Type B pancreatic cell (in vitro differentiated cells): ENCODE data around the gene NUP93. TPM values are rescaled to one million over a fixed set of nuclear protein-coding genes. Genes with fewer than 3 reads are reported as not detected.

Experiments
- DNase-seq: peaks from one replicate; pipeline ENCODE4 v3.0.0; 2021; ENCODE audit warnings: mixed read lengths; ENCODE audit not compliant: unreplicated experiment; ENCODE audit errors: extremely low spot score
- H3K27ac Mint-ChIP-seq: 2 replicates; pipeline ENCODE4 v1.8.0; 2021; ENCODE audit warnings: mild to moderate bottlenecking, mixed read lengths
- H3K27me3 Mint-ChIP-seq: 2 replicates; pipeline ENCODE4 v1.8.0; 2021; ENCODE audit warnings: mixed read lengths
- H3K36me3 Mint-ChIP-seq: 2 replicates; pipeline ENCODE4 v1.8.0; 2021; ENCODE audit warnings: mixed read lengths
- H3K4me1 Mint-ChIP-seq: one replicate; pipeline ENCODE4 v1.8.0; 2021; ENCODE audit warnings: mixed read lengths; ENCODE audit not compliant: unreplicated experiment
- H3K4me3 Mint-ChIP-seq: 2 replicates; pipeline ENCODE4 v1.8.0; 2021; ENCODE audit warnings: mild to moderate bottlenecking, mixed read lengths
- H3K9me3 Mint-ChIP-seq: 2 replicates; pipeline ENCODE4 v1.8.0; 2021; ENCODE audit warnings: mixed read lengths
- CTCF ChIP-seq: fragments of 200-600 bp; sonication (generic); conservative IDR thresholded peaks from 2 replicates; pipeline ENCODE4 v1.5.0; 2021; ENCODE audit warnings: antibody characterized with exemption, mild to moderate bottlenecking
- total RNA-seq: library from RNA; stranded (reverse); gene quantifications from 2 replicates; pipeline ENCODE4 v1.2.1, GENCODE V29; 2021; ENCODE audit warnings: low replicate concordance

NUP93 gene
- total RNA-seq, 1 donor from 2014 or later: 101 TPM

DNA sequence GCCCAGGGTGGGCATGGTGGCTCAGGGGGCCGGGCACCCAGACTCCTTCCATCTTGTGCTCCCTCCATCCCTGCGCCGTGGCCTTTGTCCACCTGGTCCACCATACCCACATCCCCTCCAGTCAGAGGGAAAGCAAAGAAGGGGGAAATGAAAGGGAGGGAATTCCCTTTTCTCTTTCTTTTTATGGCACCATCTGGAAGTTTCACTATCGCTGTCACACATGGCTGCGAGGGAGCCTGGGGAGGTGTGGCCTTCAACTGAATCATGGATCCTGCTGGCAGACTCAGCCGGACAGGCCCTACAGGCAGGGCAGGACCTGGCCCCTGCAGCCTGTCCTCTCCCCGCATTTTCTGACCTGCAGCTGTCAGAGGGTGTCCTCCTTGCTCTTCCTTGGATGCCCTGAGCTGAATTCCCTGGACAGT lies 141.3 kb downstream of the NUP93 start:
- Mint-ChIP-seq H3K36me3 (no peaks in the 10 kb centered on the region), H3K27ac (no peak overlapping the region), H3K27me3 (no peaks in the 10 kb centered on the region), H3K4me1 (peaks cover 13% of the 10 kb centered on the region), H3K9me3 (no peaks in the 10 kb centered on the region), H3K4me3 (no peak overlapping the region)
- DNase-seq: no peak
- no peak for TF ChIP-seq CTCF

- Mint-ChIP-seq H3K9me3 (no peaks in the 10 kb centered on the region), H3K27ac (no peak overlapping the region), H3K36me3 (no peaks in the 10 kb centered on the region), H3K4me3 (no peak overlapping the region), H3K4me1 (peaks cover 6% of the 10 kb centered on the region), H3K27me3 (no peaks in the 10 kb centered on the region)
- TF ChIP-seq CTCF: no peak
- DNase-seq: no peak
Measured at GRCh38 chr16:56872863-56873391, 143.0 kb downstream of the NUP93 start.

GRCh38 chr16:56874800-56875199 lies 144.9 kb downstream of the NUP93 start:
- no peak overlapping the region for H3K4me3 Mint-ChIP-seq
- no peaks in the 10 kb centered on the region for H3K36me3 Mint-ChIP-seq
- no peaks in the 10 kb centered on the region for H3K9me3 Mint-ChIP-seq
- no peak for TF ChIP-seq CTCF
- DNase-seq: no peak
- peaks cover 6% of the 10 kb centered on the region for H3K4me1 Mint-ChIP-seq
- no peak overlapping the region for H3K27ac Mint-ChIP-seq
- no peaks in the 10 kb centered on the region for H3K27me3 Mint-ChIP-seq

GRCh38 chr16:56876048-56876447 lies 146.1 kb downstream of the NUP93 start:
- peaks cover 6% of the 10 kb centered on the region for H3K4me1 Mint-ChIP-seq
- no peak for DNase-seq
- no peaks in the 10 kb centered on the region for H3K27me3 Mint-ChIP-seq
- H3K27ac Mint-ChIP-seq: no peak overlapping the region
- H3K4me3 Mint-ChIP-seq: no peak overlapping the region
- H3K9me3 Mint-ChIP-seq: no peaks in the 10 kb centered on the region
- H3K36me3 Mint-ChIP-seq: no peaks in the 10 kb centered on the region
- TF ChIP-seq CTCF: no peak

DNA sequence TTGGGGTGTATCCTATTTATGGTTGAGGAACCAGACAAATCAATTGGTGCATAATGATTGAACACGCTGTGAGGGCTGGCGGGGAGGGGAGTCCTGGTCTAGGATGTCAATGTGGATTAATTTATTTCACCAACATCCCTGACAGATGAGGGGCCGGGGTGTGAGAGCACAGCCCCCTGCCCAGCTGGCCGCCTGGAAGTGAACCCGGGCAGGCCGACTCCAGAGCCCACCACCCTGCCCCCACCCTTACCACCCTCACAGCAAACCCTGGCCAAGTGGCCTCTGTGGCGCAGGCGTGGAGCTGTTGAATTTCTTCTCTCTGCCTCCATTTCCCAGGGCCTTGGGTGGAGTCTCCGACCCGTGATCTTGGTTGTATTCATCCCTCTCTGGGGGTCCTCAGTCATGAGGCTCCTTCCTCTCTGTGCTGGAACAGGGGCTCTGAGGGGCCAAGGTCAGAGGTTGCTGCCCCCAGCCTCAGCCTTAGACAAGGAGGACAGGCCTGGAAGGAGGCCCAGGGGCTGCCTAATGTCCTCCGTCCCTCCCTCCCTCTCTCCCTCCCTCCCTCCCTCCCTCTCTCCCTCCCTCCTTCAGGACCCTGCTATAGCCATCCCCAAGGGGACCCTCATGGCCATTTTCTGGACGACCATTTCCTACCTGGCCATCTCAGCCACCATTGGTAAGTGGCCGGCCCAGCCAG lies 147.7 kb downstream of the NUP93 start:
- DNase-seq: no peak
- no peak overlapping the region for H3K4me3 Mint-ChIP-seq
- peaks cover 6% of the 10 kb centered on the region for H3K4me1 Mint-ChIP-seq
- H3K36me3 Mint-ChIP-seq: no peaks in the 10 kb centered on the region
- no peaks in the 10 kb centered on the region for H3K9me3 Mint-ChIP-seq
- no peaks in the 10 kb centered on the region for H3K27me3 Mint-ChIP-seq
- no peak overlapping the region for H3K27ac Mint-ChIP-seq
- no peak for TF ChIP-seq CTCF
